ENCODE measurements around the gene SPTSSB. TPM values are rescaled to one million over a fixed set of nuclear protein-coding genes. Genes with fewer than 3 reads are reported as not detected.

Gene SPTSSB
- total and polyA plus RNA-seq, 9 of the 15 experiments (the other 6 are each of a cell fraction or from before 2014, with no cell fraction given), result 0.07 TPM; not detected in 8

GRCh38 chr3:161348796-161349400, 22.4 kb downstream of the SPTSSB start:
- no TSS peak for BruUV-seq (replicated peaks)
- H3K79me2 ChIP-seq (ENCODE audit: control insufficient read depth, insufficient read depth, low read length), result no peaks in the 10 kb centered on the region
- intact Hi-C loops (cut with micrococcal nuclease) (no loop called here), in situ Hi-C loops (cut with MboI) (no loop called here)
- no peak overlapping the region for H3K4me3 ChIP-seq
- POLR2A ChIA-PET, result no interaction called here
- CTCF ChIA-PET (ENCODE audit: low intra/inter-chr PET ratio), result no interaction called here
- H3K36me3 ChIP-seq (ENCODE audit: control insufficient read depth, insufficient read depth, low read length), result no peaks in the 10 kb centered on the region
- no peaks in the 10 kb centered on the region for H4K20me1 ChIP-seq (replicated peaks; ENCODE audit: control insufficient read depth, insufficient read depth, low read length)
- H3K9me3 ChIP-seq (replicated peaks; ENCODE audit: control insufficient read depth, insufficient read depth, low read depth, low read length), result no peaks in the 10 kb centered on the region
- no peak overlapping the region for H3K9ac ChIP-seq (ENCODE audit: insufficient read depth in 1 of 2, low read depth in 2 of 2, low read length in 2 of 2)
- no peaks in the 10 kb centered on the region for H3K4me1 ChIP-seq (replicated peaks in 1 of 2; ENCODE audit: control insufficient read depth in 2 of 2, insufficient read depth in 2 of 2, low read length in 2 of 2)
- H3K4me2 ChIP-seq (ENCODE audit: insufficient read depth, low read length), result no peak overlapping the region
- H3K27ac ChIP-seq (ENCODE audit: extremely low read depth, low read depth, low read length), result no peak overlapping the region
- FAIRE-seq, result no peak
- DNase-seq (ENCODE audit: extremely low read depth in 1 of 4, low spot score in 3 of 4), result no peak
- H3K9me1 ChIP-seq (ENCODE audit: control insufficient read depth, insufficient read depth, low read length), result no peaks in the 10 kb centered on the region
- WGBS (ENCODE audit: insufficient coverage, low coverage, missing lambda C conversion rate), result 3% methylated on average over 2 of the region's 2 CpGs
- ATAC-seq, result no peak
- H2AFZ ChIP-seq (ENCODE audit: low read depth, low read length), result no peak overlapping the region
- H3K27me3 ChIP-seq (ENCODE audit: control insufficient read depth in 2 of 2, insufficient read depth in 2 of 2, low read length in 2 of 2), result no peaks in the 10 kb centered on the region
- TF ChIP-seq MTF1 (CRISPR knock-in tag; IDR thresholded peaks at IDR 0.05; ENCODE audit: borderline replicate concordance), result no peak
- no peak for TF ChIP-seq ZBTB2 (IDR thresholded peaks at IDR 0.05)
- no peak for TF ChIP-seq ZNF140 (CRISPR knock-in tag; IDR thresholded peaks at IDR 0.05)
- no peak for TF ChIP-seq MCM7 (IDR thresholded peaks at IDR 0.05)
- no peak for TF ChIP-seq MGA (IDR thresholded peaks at IDR 0.05)
- no peak for TF ChIP-seq SMARCE1 (IDR thresholded peaks at IDR 0.05)
- TF ChIP-seq NELFE (IDR thresholded peaks at IDR 0.05; ENCODE audit: insufficient read depth, insufficient read length), result no peak
- no peak for TF ChIP-seq GTF2B (IDR thresholded peaks at IDR 0.05; ENCODE audit: extremely low read depth, insufficient read length)
- TF ChIP-seq MEIS2 (IDR thresholded peaks at IDR 0.05; ENCODE audit: partially characterized antibody), result no peak
- no peak for TF ChIP-seq ZNF354B (CRISPR knock-in tag; IDR thresholded peaks at IDR 0.05)
